Stimulated activated CD8-positive, alpha-beta memory T cell treated with anti-CD3 and anti-CD28 coated beads, Interleukin-2, amount 100 ng/mL, for 48 hours (primary cell): Measurements from ENCODE around the gene MAOA.

ENCODE experiments used
- DNase-seq, 2 donors: peaks; one replicate each; pipeline ENCODE4 v3.0.0-alpha.2; 2020; ENCODE audit warnings: low read depth in 2 of 2

The MAOA gene

GRCh38 chrX:43758044-43758443, 101.9 kb downstream of the MAOA start:
- DNase-seq, result no peak

- DNase-seq, result no peak
These were observed 130.0 kb downstream of the MAOA start for GRCh38 chrX:43785930-43786591.
